Stimulated activated CD8-positive, alpha-beta memory T cell treated with anti-CD3 and anti-CD28 coated beads, Interleukin-12 subunit alpha, Interleukin-12 subunit beta, amount 100 ng/mL, for 4 hours (primary cell): ENCODE data around the gene GNG4.
"Not testable (repeated sequence)": the region's sequence is repeated elsewhere in the genome, so short reads cannot be mapped to it uniquely, and the experiment has no call there.

Experiments used
- DNase-seq: peaks from one replicate; pipeline ENCODE4 v3.0.0-alpha.2; 2020; ENCODE audit warnings: low read depth

Gene GNG4

DNA sequence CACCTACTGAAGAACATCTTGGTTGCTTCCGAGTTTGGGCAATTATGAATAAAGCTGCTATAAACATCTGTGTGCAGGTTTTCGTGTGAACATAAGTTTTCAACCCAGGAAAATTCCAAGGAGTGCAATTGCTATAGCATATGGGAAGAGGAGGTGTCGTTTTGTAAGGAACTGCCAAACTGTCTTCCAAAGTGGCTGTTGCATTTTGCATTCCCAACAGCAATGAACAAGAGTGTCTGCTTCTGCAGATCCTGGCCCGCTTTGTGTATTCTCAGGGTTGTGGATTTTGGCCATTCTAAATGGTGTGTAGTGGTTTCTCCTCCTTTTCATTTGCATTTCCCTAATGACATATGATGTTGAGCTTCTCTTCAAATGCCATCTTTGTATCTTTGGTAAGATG lies 23.8 kb downstream of the GNG4 start:
- no peak for DNase-seq

DNA sequence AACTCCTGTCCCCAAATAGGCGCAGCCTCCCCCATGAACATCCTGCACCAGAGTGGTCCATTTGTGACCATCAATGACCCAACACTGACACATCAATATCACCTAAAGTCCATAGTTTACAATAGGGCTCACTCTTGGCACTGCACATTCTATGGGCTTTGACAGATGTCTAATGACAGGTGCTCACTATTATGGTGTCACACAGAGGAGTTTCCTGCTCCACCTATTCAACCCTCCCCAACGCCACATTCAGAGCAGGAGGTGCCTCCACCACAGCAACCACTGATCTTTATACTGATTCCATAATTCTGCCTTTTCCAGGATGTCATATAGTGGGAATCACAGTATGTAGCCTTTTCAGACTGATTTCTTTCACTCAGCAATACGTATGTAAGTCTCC lies 24.2 kb downstream of the GNG4 start:
- DNase-seq: no peak

DNA sequence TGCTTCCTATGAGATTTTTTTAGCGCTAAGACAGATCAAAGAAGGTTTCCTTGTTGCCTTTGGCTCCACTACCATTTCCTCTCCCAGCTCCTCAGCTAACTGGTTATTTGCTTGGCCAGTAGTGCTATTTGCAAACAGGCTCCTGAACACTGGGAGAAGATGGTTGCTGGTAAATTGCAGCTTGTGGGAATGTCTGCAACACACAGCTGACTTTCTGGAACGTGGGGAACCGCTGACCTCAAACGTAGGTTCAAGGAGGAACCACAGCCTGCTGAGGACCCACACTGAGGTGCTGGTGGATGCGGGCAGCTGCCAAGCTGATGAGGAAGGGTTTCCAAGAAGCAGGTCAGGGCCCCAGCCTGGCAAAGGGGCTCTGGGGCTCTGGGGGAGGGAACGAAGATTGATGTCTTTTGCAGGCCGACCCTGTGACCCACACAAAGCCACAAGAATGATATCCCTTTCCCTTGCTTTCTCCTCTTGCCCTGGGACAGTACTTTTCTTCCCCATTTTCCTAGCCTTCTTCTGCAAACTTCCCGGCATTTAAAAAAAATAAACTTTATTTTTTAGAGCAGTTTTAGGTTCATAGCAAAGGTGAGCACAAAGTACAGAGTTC lies 24.8 kb downstream of the GNG4 start:
- no peak for DNase-seq

DNA sequence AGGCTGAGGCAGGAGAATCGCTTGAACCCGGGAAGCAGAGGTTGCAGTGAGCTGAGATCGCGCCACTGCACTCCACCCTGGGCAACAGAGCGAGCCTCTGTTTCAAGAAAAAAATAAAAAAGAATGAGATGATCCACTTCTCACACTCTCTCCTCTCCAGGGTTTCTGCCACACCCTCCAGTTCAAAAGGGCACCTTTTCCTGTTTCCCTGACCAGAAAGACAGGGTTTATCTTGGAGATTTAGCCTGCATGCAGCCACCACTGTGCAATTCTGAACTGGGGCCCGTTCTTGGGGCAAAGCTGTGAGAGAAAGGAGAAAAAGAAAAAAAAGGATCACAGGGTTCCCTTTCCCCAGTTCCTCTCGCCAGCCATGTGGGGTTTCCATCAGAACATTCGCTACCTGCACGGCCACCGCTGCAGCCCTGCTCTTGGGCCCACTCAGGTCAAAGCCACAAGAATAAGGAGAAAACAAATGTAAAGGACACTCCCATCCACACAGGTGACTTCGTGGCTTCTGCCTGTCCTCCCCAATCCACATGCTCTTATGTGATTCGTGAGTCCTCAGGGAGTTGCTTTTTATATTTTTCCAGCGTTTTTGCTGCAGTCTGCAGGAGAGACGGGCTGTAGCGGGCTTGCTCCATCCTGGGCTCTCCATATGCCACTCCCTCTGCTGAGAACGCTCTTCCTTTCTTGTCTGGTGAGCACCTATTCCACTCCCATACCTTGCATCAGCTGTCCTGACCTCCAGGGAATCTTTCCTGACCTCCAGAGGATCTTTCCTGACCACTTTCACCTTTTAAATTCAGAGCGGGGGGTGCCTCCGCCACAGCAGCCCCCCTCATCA lies 26.4 kb downstream of the GNG4 start:
- DNase-seq: no peak

DNA sequence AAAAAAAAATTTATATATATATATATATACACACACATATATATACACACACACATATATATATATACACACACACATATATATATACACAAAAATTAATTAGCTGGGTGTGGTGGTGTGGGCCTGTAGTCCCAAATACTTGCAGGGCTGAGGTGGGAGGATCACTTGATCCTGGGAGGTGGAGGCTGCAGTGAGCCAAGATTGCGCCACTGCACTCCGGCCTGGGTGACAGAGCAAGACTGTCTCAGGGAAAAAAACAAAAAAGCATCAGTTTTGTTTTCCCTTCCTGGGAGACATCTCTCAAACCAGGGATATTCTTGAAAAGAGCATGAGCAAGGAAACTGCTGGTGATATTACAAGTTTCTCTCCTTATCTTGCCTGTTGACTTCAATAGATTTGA lies 30.4 kb downstream of the GNG4 start:
- DNase-seq: not testable (repeated sequence)

DNA sequence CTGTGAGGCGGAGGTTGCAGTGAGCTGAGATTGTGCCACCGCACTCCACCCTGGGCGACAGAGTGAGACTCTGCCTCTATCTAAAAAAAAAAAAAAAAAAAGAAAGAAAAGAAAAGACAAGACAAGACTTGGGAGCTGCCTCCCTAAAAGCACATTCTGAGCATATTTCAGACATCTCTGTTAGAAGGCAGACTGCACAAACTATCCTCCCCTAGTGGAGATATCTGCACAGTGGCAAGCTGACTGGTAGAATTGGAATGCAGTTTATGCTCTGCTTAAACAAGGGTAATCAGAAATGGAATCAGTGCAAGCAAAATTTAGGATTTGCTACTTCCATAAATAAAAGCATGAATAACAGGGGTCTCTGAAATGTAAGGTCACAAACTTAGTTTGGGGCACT lies 31.8 kb downstream of the GNG4 start:
- no peak for DNase-seq

DNA sequence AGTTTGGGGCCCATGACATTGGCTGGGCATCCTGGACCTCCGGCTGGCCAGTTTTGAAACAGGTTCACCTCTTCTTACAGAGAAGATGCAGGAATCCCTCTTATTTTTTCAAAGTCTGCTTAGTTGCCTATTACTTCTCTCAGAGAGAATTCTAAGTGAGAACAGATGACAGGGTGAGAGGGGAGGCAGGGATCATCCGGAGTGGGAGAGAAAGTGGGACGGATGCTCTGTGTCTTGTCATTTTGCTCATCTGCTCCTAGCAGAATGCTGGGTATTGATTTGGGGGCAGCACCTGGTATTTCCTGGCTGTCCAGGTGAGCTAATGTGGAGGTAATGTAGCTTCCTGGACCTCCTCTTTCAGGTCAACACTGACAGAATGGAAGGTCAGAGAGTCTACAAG lies 32.4 kb downstream of the GNG4 start:
- DNase-seq: no peak

DNA sequence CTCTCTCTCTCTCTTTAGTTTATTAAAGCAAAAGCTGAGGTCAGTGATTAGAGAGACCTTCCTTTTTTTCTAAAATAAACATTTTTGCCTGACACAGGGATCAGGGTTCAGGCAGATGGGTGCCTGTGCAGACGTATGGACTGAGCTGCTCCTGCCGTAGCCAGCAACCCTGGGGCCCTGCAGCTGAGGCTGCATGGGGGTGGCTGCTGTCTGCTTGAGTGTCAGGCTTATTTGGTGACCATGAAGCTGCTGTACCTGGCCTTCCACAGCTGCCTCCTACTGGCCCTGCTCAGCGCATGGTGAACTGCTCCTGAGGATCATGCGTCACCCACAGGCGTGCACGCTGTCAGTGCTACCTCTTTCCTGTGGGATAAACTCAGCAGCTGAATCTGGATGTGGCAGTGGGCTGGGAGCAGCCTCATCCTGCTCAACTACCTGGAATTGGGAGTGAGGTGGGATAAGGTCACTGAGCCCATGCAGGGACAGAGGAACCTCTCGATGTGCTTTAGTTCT lies 35.1 kb downstream of the GNG4 start:
- no peak for DNase-seq

DNA sequence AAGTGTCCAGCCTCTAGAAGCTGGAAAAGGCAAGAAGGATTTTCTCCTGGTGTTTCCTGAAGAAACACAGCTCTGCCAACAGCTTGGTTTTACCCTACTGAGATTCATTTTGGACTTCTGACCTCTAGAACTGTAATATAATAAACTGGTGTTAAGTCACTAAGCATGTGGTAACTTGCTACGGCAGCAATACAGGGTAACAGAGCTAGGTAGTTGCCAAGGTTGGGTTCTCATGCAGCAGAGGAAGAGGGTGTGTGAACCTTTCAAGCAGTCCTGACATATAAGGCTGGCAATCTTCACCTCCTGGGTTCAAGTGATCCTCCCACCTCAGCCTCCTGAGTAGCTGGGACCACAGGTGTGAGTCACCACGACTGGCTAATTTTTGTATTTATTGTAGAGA lies 36.0 kb downstream of the GNG4 start:
- no peak for DNase-seq

DNA sequence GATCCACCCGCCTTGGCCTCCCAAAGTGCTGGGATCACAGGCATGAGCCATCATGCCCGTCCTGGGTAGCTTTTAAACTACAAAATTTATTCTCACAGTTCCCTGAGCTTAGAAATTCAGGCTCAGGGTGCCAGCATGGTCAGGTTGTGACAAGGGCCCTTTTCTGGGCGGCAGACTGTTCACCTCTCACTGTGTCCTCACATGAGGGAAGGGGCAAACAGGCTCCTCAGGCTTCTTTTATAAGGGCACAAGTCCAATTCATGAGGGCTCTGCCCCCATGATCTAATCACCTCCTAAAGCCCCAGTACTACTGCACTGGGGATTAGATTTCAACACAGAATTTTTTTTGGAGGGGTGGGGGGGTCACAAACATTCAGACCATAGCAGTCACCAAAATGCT lies 36.8 kb downstream of the GNG4 start:
- no peak for DNase-seq

DNA sequence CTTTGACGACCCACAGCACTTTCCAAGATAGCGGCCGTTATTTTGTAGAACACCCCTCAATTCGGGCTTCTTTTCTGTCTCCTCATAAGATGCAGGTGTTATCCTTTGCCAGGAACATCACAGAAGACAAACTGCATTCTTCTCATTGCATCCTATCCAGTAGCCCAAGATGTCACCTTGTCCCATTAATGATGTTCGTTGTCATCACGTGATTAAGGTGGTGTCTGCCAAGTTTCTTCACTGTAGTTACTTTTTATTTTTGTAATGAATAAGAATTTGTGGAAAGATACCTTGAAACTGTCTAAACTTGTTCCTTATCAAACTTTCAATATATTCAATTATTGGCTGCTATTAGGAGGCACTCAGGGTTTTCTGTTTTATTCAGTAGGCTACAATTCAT lies 39.4 kb downstream of the GNG4 start:
- DNase-seq: no peak

DNA sequence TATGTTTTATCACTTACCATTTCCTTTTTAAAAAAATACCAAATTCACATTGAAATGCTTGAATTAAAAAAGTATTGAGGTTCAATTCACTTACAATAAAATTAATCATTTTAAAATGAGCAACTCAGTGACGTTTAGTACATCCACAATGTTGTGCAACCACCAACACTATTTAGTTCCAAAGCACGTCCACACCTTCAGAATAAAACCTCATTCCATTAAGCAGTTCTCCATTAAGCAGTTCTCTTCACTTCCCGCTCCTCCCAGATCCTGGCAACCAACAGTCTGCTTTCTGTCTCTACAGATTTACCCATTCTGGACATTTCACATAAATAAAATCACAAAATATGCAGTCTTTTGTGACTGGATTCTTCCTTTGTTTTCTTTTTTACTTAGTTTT lies 41.3 kb downstream of the GNG4 start:
- no peak for DNase-seq

DNA sequence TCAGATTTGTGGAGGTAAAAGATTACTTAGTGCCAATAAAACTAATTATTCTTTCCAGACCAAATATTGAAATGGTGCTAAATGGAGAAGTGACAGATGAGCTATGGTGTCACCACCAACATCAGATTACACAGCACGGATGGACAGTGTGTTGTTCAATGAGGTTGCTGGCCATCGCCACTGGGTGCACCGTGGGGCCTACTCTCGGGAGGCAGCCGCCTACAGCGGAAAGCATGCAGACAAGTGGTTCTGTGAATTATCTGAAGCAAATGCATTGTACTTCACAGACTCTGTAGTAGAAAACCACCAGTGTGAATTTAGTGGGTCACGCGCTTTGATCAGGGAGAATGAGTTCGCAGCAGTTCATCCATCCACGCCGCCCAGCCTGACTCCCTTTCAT lies 42.3 kb downstream of the GNG4 start:
- DNase-seq: no peak

DNA sequence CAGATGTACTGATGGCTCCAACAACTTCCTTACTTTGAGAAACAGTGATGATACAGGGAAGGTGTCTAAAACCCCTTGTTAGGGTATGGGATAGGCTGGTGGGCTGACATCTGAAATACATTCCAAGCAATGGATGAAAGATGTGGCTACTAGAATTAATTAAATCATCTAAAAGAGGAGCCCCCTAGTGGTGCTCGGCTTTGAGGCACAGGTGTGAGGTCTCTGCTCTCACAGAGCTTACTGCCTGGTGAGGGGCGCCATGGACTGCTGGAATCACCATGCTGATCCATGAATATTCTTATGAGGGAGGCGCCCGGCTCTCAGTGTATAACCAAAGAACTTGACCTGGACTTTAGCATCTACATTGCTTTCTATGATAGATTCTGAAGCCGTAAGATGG lies 48.5 kb downstream of the GNG4 start:
- no peak for DNase-seq

DNA sequence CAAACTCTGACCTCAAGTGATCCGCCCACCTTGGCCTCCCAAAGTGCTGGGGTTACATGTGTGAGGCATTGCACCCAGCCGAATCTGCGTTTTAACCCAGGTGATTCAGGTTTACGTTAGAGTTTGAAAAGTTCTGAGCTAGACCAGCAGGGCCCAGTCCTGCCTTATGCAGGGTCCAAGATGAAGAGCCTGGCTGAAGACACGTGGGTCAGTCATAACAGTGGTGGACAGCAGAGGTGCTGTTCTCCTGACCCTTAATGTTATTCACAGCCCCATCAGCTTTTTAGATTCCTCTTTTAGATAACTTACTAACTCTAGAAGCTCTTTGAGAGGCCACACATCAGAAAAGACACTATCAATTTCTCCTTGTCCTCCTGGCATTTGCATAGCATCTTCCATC lies 50.0 kb downstream of the GNG4 start:
- no peak for DNase-seq

DNA sequence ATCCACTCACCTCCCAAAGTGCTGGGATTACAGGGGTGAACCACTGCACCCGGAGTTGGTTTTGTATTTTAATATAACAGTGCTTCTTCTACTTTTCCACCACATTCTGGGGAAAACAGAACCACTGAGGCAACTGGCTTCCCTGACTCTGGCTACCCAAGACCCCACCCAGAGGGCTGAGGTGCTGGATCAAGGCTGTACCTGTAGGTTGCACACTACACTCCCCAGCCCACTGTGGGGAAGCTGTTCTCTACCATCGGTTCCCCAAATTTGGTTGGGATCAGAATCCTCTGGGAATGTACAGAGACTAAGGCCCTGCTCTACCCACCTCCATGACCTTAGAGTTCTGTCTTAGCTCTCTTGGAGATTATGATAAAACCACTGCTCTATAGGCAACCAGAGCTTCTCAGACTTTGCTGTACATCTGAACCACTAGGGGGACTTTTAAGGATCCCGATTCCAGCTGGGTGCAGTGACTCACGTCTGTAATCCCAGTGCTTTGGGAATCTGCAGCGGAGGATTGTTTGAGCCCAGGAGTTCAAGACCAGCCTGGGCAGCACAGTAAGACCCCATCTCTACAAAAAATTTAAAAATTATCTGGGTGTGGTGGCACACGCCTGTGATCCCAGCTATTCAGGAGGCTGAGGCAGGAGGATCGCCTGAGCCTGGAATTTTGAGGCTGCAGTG lies 51.6 kb downstream of the GNG4 start:
- no peak for DNase-seq

DNA sequence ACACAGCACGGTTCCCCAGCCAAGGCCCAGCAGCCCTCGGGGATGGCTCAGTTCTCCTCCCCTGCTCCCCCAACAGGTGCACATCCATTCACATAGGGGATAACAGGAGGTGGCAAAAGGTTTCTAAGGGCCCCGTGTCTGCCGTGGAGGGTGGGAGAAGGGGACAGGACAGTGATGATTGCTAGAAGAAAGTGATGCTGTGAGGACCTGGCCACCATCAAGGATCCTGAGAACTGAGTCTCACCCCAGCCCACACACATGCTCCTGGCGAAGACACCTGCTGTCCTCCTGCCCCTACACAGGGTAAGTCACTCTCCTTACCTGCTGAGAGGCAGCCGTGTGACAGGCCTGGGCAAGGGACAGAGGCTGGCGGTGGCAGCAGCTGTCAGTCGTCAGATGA lies 54.5 kb downstream of the GNG4 start:
- no peak for DNase-seq

DNA sequence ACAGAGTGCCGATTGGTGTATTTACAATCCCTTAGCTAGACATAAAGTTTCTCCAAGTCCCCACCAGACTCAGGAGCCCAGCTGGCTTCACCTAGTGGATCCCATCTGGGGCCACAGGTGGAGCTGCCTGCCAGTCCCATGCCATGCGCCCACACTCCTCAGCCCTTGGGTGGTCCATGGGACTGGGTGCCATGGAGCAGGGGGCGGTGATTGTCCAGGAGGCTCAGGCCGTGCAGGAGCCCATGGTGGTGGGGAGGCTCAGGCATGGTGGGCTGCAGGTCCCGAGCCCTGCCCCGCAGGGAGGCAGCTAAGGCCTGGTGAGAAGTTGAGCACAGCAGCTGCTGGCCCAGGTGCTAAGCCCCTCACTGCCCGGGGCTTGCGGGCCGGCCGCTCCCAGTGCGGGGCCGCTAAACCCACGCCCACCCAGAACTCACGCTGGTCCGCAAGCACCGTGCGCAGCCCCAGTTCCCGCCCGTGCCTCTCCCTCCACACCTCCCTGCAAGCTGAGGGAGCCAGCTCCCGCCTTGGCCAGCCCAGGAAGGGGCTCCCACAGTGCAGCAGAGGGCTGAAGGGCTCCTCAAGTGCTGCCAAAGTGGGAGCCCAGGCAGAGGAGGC lies 55.2 kb downstream of the GNG4 start:
- not testable (repeated sequence) for DNase-seq

DNA sequence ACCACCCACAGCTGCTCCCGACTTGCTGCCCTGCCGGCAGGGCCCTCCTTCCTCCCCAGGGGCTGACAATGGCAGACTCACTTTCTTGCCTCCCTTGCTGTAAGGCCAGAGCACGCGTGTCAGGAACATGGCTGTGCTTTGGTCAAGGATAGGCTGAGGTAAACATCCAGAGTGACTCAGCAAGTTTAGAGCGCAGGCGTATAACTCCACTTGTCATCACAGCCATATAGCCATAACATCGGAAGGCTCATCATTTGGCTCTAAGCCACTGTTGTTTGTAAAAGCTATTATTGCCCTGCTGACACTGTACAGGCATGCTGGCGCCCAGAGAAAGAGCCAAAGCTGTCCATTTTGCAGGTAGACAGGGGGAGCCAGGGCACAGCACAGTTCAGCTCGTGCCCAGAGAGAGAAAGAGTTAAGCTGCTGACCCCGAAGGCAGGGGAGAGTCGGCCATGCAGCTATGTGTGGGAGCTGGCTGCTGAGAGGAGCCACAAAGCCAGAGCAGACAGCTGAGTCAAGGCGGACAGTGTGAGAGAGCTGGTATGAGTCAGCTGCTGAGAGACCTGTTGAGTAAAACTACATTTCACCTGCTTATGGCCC lies 60.6 kb downstream of the GNG4 start:
- DNase-seq: no peak

DNA sequence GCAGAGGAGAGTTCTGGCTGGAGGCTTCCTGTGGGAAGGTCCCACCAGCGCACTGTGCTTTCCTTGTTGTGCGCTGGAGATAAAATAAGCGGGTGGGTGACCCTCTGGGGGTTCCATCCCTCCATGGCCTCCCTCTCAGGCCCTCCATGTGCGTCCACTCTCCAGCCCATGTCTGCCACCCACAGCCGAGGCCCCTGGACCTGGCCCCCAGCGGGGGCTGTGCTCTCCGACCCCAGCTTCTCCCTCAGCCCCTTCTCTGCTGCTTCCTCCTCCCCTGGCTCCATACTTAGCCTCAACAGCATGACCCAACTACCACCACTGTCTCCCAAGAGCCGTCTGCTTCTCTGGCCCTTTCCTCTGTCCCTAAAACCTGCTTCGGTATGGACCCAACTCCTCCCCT lies 61.4 kb downstream of the GNG4 start:
- DNase-seq: no peak

DNA sequence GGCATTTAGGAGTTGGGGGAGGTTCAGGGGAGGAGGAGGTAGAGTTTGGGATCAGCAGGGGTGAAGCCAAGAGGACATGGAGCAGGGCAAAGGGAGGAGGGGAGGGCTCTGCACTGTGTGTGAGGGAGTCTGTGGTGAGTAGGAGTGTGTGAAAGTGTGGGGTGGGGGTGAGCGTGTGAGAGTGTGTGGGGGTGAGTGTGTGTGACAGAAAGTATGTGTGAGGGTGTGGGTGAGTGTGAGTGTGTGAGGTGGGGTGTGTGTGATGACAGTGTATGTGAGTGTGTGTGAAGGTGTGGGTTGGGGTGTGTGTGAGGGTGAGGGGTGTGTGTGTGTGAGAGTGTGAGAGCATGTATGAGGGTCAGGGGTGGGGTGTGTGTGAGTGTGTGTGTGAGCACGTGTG lies 62.6 kb downstream of the GNG4 start:
- no peak for DNase-seq

DNA sequence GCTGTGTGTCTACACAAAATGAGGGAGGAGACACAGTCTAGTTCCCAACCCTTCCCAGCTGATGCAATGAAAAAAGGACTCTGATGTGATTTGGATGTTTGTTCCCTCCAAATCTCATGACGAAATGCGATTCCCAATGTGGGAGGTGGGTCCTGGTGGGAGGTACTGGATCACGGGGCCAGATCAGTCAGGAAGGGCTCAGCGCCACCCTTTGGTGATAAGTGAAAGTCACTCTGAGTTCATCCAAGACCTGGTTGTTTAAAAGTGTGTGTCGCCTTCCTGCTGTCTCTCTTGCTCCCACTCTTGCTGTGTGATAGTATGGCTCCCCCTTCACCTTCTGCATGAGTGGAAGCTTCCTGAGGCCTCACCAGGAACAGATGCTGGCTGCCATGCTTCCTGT lies 63.2 kb downstream of the GNG4 start:
- DNase-seq: no peak
